Lung microvascular endothelial cell (primary cell): Measurements from ENCODE around the gene MYEOV. TPM values are rescaled to one million over a fixed set of nuclear protein-coding genes. Genes with fewer than 3 reads are reported as not detected.

Experiments used
- DNase-seq, 2 donors: peaks; one replicate each; pipeline versions ENCODE4 v3.0.0 to v3.0.0-alpha.2; 2010; ENCODE audit warnings: low read depth in 2 of 2
- total RNA-seq: library from RNA; depleted of rRNA; stranded (reverse); fragments of >200 nt; gene quantifications from 2 replicates; pipeline ENCODE4 v1.2.1, GENCODE V29; 2014

MYEOV gene
- total RNA-seq, 1 donor from 2014 or later: not detected

- DNase-seq: no peak
These were observed 7.3 kb upstream of the MYEOV start for GRCh38 chr11:69286374-69287371.

GRCh38 chr11:69287968-69288882 lies 5.7 kb upstream of the MYEOV start:
- no peak for DNase-seq

- DNase-seq: no peak
These were observed 5.1 kb upstream of the MYEOV start for GRCh38 chr11:69288883-69289242.

- no peak for DNase-seq
These were observed 3.1 kb upstream of the MYEOV start for GRCh38 chr11:69290806-69291205.

- no peak for DNase-seq
These were observed 2.4 kb upstream of the MYEOV start for GRCh38 chr11:69291459-69292110.

- peak; percentile 56 to 66 for DNase-seq
These were observed 1.7 kb upstream of the MYEOV start for GRCh38 chr11:69292221-69292648.

- no peak for DNase-seq
These were observed 868 bp upstream of the MYEOV start for GRCh38 chr11:69293087-69293486.

- no peak for DNase-seq
These were observed 670 bp downstream of the MYEOV start for GRCh38 chr11:69294571-69295078.

- DNase-seq: no peak
These were observed 1.4 kb downstream of the MYEOV start for GRCh38 chr11:69295079-69295994.

GRCh38 chr11:69295995-69296889 lies 2.3 kb downstream of the MYEOV start:
- DNase-seq: peak in 1 of 2 donors; percentile 24

- DNase-seq: peak; percentile 95 to 99
These were observed 3.2 kb downstream of the MYEOV start for GRCh38 chr11:69296890-69297786.

- DNase-seq: peak; percentile 48 to 72
These were observed 3.9 kb downstream of the MYEOV start for GRCh38 chr11:69297787-69298266.

GRCh38 chr11:69298267-69299022 lies 4.5 kb downstream of the MYEOV start:
- DNase-seq: peak; percentile 80 to 92

- DNase-seq: peak in 1 of 2 donors; percentile 25
These were observed 5.1 kb downstream of the MYEOV start for GRCh38 chr11:69299023-69299461.

GRCh38 chr11:69299572-69299971 lies 5.6 kb downstream of the MYEOV start:
- DNase-seq: no peak

- DNase-seq: peak in 1 of 2 donors; percentile 53
These were observed 6.4 kb downstream of the MYEOV start for GRCh38 chr11:69300120-69301060.
